HEK293T (cell line): ENCODE measurements around the gene ENPP6.
"Not testable (repeated sequence)": the region's sequence is repeated elsewhere in the genome, so short reads cannot be mapped to it uniquely, and the experiment has no call there.

Source experiments
- CTCF ChIA-PET: fragments of 350-600 bp; formaldehyde crosslinking; extraction: SDS; loops from one replicate; lab custom pipeline; 2021; ENCODE audit warnings: antibody characterized with exemption, inconsistent platforms; lab: Yijun Ruan, JAX
- POLR2A ChIA-PET: fragments of 350-600 bp; formaldehyde crosslinking; extraction: SDS; loops from one replicate; lab custom pipeline; 2020; ENCODE audit warnings: antibody characterized with exemption, inconsistent platforms; lab: Yijun Ruan, JAX
- DNase-seq: peaks from one replicate; pipeline ENCODE4 v3.0.0; 2012; ENCODE audit warnings: mixed read lengths; ENCODE audit errors: extremely low spot score
- ARNT ChIP-seq: fragments of 450-650 bp; IDR thresholded peaks from 2 replicates; pipeline ENCODE4 v1.6.1; 2017; ENCODE audit warnings: mild to moderate bottlenecking
- BHLHE40 ChIP-seq: fragments of 450-650 bp; IDR thresholded peaks from 2 replicates; pipeline ENCODE4 v1.6.1; 2016; ENCODE audit warnings: mild to moderate bottlenecking, moderate library complexity, borderline replicate concordance
- CTBP1 ChIP-seq: fragments of 450-650 bp; IDR thresholded peaks from 2 replicates; pipeline ENCODE4 v1.6.1; 2016; ENCODE audit warnings: borderline replicate concordance
- ELF4 ChIP-seq: fragments of 450-650 bp; IDR thresholded peaks from 2 replicates; pipeline ENCODE4 v1.6.1; 2017; ENCODE audit warnings: antibody characterized with exemption
- FOXA1 ChIP-seq: fragments of 450-650 bp; IDR thresholded peaks from 2 replicates; pipeline ENCODE4 v1.6.1; 2016; ENCODE audit warnings: mild to moderate bottlenecking
- FOXK2 ChIP-seq: fragments of 450-650 bp; IDR thresholded peaks from 2 replicates; pipeline ENCODE4 v1.6.1; 2016; ENCODE audit warnings: mild to moderate bottlenecking
- FOXM1 ChIP-seq: fragments of 450-650 bp; IDR thresholded peaks from 2 replicates; pipeline ENCODE4 v1.6.1; 2017; ENCODE audit warnings: mild to moderate bottlenecking, borderline replicate concordance
- HDGF ChIP-seq: fragments of 450-650 bp; IDR thresholded peaks from 2 replicates; pipeline ENCODE4 v1.6.1; 2017; ENCODE audit warnings: antibody characterized with exemption, borderline replicate concordance
- L3MBTL2 ChIP-seq: fragments of 450-650 bp; conservative IDR thresholded peaks from 2 replicates; pipeline ENCODE4 v1.6.1; 2016; ENCODE audit warnings: mild to moderate bottlenecking
- LEF1 ChIP-seq: fragments of 450-650 bp; IDR thresholded peaks from 2 replicates; pipeline ENCODE4 v1.6.1; 2017; ENCODE audit warnings: mild to moderate bottlenecking, borderline replicate concordance
- NFRKB ChIP-seq: fragments of 450-650 bp; IDR thresholded peaks from 2 replicates; pipeline ENCODE4 v1.6.1; 2016; ENCODE audit warnings: mild to moderate bottlenecking, moderate library complexity
- PKNOX1 ChIP-seq: fragments of 450-650 bp; IDR thresholded peaks from 2 replicates; pipeline ENCODE4 v1.6.1; 2016
- SP1 ChIP-seq: fragments of 450-650 bp; IDR thresholded peaks from 2 replicates; pipeline ENCODE4 v1.6.1; 2017
- SUZ12 ChIP-seq: fragments of 450-650 bp; IDR thresholded peaks from 2 replicates; pipeline ENCODE4 v1.6.1; 2016; ENCODE audit warnings: mild to moderate bottlenecking
- TARDBP ChIP-seq: fragments of 450-650 bp; IDR thresholded peaks from 2 replicates; pipeline ENCODE4 v1.6.1; 2016
- ZNF384 ChIP-seq: fragments of 450-650 bp; IDR thresholded peaks from 2 replicates; pipeline ENCODE4 v1.6.1; 2016

ENPP6 gene

GRCh38 chr4:184142121-184143000, 75.3 kb downstream of the ENPP6 start:
- TF ChIP-seq HDGF (no peak), FOXA1 (no peak), LEF1 (no peak), ELF4 (no peak)
- DNase-seq: no peak
- CTCF ChIA-PET: interaction anchor here (1.4 kb wide), 1 partner anchor 21 kb away, joined by 4 read pairs; no protein-coding TSS in a partner anchor
- POLR2A ChIA-PET: interaction anchor here (1.0 kb wide), 1 partner anchor 8 kb away, joined by 3 read pairs; no protein-coding TSS in a partner anchor

- DNase-seq, POLR2A ChIA-PET, CTCF ChIA-PET: not testable (repeated sequence)
These were observed 76.8 kb downstream of the ENPP6 start for GRCh38 chr4:184140901-184141300.

- CTCF ChIA-PET: interaction anchor here (0.6 kb wide), 1 partner anchor 233 kb away, joined by 3 read pairs; no protein-coding TSS in a partner anchor
- no peak for TF ChIP-seq TARDBP
- TF ChIP-seq BHLHE40: no peak
- TF ChIP-seq SUZ12: no peak
- no peak for DNase-seq
- POLR2A ChIA-PET: no interaction called here
These were observed 81.1 kb downstream of the ENPP6 start for GRCh38 chr4:184136525-184136924.

- no peak for TF ChIP-seq CTBP1
- no peak for TF ChIP-seq FOXK2
- TF ChIP-seq L3MBTL2: no peak
- no peak for TF ChIP-seq TARDBP
- TF ChIP-seq FOXM1: no peak
- TF ChIP-seq ELF4: no peak
- no peak for TF ChIP-seq LEF1
- TF ChIP-seq FOXA1: no peak
- TF ChIP-seq SP1: no peak
- TF ChIP-seq HDGF: no peak
- no peak for TF ChIP-seq ARNT
- no peak for TF ChIP-seq PKNOX1
- no peak for TF ChIP-seq BHLHE40
- no peak for TF ChIP-seq NFRKB
- no peak for TF ChIP-seq ZNF384
- TF ChIP-seq SUZ12: no peak
- no peak for DNase-seq
- ChIA-PET CTCF (no interaction called here), POLR2A (no interaction called here)
These were observed 90.9 kb downstream of the ENPP6 start for GRCh38 chr4:184126800-184127199.

GRCh38 chr4:184122631-184123408, 94.9 kb downstream of the ENPP6 start:
- DNase-seq: no peak
- POLR2A ChIA-PET: no interaction called here
- CTCF ChIA-PET: interaction anchor here (1.0 kb wide), 1 partner anchor 23 kb away, joined by 3 read pairs; no protein-coding TSS in a partner anchor
- TF ChIP-seq ZNF384: no peak
- no peak for TF ChIP-seq SUZ12
- TF ChIP-seq L3MBTL2: no peak

GRCh38 chr4:184120549-184121127, 97.0 kb downstream of the ENPP6 start:
- TF ChIP-seq FOXK2 (no peak), L3MBTL2 (no peak), TARDBP (no peak), CTBP1 (no peak), FOXA1 (no peak), FOXM1 (no peak), PKNOX1 (no peak), BHLHE40 (no peak), SP1 (no peak), SUZ12 (no peak), ZNF384 (no peak), HDGF (no peak), LEF1 (no peak), NFRKB (no peak), ARNT (no peak), ELF4 (no peak)
- ChIA-PET CTCF (no interaction called here), POLR2A (no interaction called here)
- no peak for DNase-seq

GRCh38 chr4:184117662-184118199, 99.9 kb downstream of the ENPP6 start:
- POLR2A ChIA-PET: no interaction called here
- DNase-seq: no peak
- CTCF ChIA-PET: no interaction called here
- TF ChIP-seq PKNOX1: no peak
- no peak for TF ChIP-seq ZNF384
- no peak for TF ChIP-seq FOXA1
- TF ChIP-seq L3MBTL2: no peak
- TF ChIP-seq NFRKB: no peak
- no peak for TF ChIP-seq SUZ12
- no peak for TF ChIP-seq HDGF
- no peak for TF ChIP-seq LEF1
- TF ChIP-seq BHLHE40: no peak
- no peak for TF ChIP-seq CTBP1
- TF ChIP-seq SP1: no peak
